HepG2 (cell line): ENCODE measurements around the gene GRM2. TPM values are rescaled to one million over a fixed set of nuclear protein-coding genes. Genes with fewer than 3 reads are reported as not detected.

Experiments
- CEBPZ ChIP-seq: IDR thresholded peaks from 2 replicates; pipeline ENCODE4 v1.6.1; 2012; ENCODE audit warnings: low read length, improper control_type of control experiment
- CTCF ChIP-seq: sonication (generic); formaldehyde crosslinking; IDR thresholded peaks from 2 replicates; pipeline ENCODE4 v1.5.0; 2020; ENCODE audit warnings: mild to moderate bottlenecking, missing genetic modification reagents, moderate library complexity
- EEA1 ChIP-seq: sonication (generic); formaldehyde crosslinking; IDR thresholded peaks from 2 replicates; pipeline ENCODE4 v1.5.1; 2020; ENCODE audit warnings: mild to moderate bottlenecking, missing genetic modification reagents, borderline replicate concordance
- ETS1 ChIP-seq: sonication (generic); formaldehyde crosslinking; IDR thresholded peaks from 2 replicates; pipeline ENCODE4 v1.4.0; 2020; ENCODE audit warnings: missing genetic modification reagents
- ISL2 ChIP-seq: sonication (generic); formaldehyde crosslinking; IDR thresholded peaks from 2 replicates; pipeline ENCODE4 v1.5.0; 2020; ENCODE audit warnings: missing genetic modification reagents
- JUND ChIP-seq: sonication (generic); formaldehyde crosslinking; IDR thresholded peaks from 2 replicates; pipeline ENCODE4 v1.8.0; 2022; ENCODE audit warnings: mild to moderate bottlenecking, missing genetic modification reagents
- MZF1 ChIP-seq: sonication (generic); formaldehyde crosslinking; IDR thresholded peaks from 2 replicates; pipeline ENCODE4 v1.8.1; 2023; ENCODE audit warnings: mild to moderate bottlenecking, missing genetic modification reagents, borderline replicate concordance
- RAD21 ChIP-seq: fragments of 450-650 bp; formaldehyde crosslinking; IDR thresholded peaks from 2 replicates; pipeline ENCODE4 v1.5.0; 2020; ENCODE audit warnings: mild to moderate bottlenecking
- RBFOX2 ChIP-seq: fragments of 200-400 bp; formaldehyde crosslinking; IDR thresholded peaks from 2 replicates; pipeline ENCODE4 v1.6.1; 2017; ENCODE audit warnings: low read depth, mild to moderate bottlenecking, low read length
- TRAFD1 ChIP-seq: sonication (generic); formaldehyde crosslinking; IDR thresholded peaks from 2 replicates; pipeline ENCODE4 v1.5.1; 2020; ENCODE audit warnings: missing genetic modification reagents, mild to moderate bottlenecking, borderline replicate concordance
- ZNF280D ChIP-seq: sonication (generic); formaldehyde crosslinking; IDR thresholded peaks from 2 replicates; pipeline ENCODE4 v1.5.1; 2020; ENCODE audit warnings: mild to moderate bottlenecking, missing genetic modification reagents
- ZNF292 ChIP-seq: sonication (generic); formaldehyde crosslinking; IDR thresholded peaks from 2 replicates; pipeline ENCODE4 v1.8.1; 2022; ENCODE audit warnings: mild to moderate bottlenecking, low read depth, missing genetic modification reagents, borderline replicate concordance
- ZNF616 ChIP-seq: sonication (generic); formaldehyde crosslinking; IDR thresholded peaks from 2 replicates; pipeline ENCODE4 v1.5.0; 2020; ENCODE audit warnings: low read depth, mild to moderate bottlenecking, missing genetic modification reagents
- ZNF704 ChIP-seq: sonication (generic); formaldehyde crosslinking; IDR thresholded peaks from 2 replicates; pipeline ENCODE4 v1.8.1; 2023; ENCODE audit warnings: mild to moderate bottlenecking, inconsistent platforms, moderate library complexity, missing genetic modification reagents, borderline replicate concordance
- polyA plus RNA-seq, 8 experiments: library from polyadenylated mRNA; depleted of rRNA in 3 of 8; stranded (reverse) in 7 of 8; unstranded in 1 of 8; fragments of >200 nt; fragmentation: Illumina TruSeq in 4 of 8; extraction: Trizol in 4 of 8; gene quantifications; 2 replicates each; pipeline versions ENCODE4 v1.2.1 to v1.2.3, GENCODE V29; 2011 to 2016; ENCODE audit warnings: low read depth in 4 of 8, missing spikeins in 1 of 8, mixed read lengths in 1 of 8; ENCODE audit not compliant: insufficient read depth in 1 of 8
- total RNA-seq, 5 experiments: library from RNA; depleted of rRNA; stranded (reverse); fragments of >200 nt; fragmentation: Illumina TruSeq; extraction: Trizol; gene quantifications; 2 replicates each; pipeline ENCODE4 v1.2.3, GENCODE V29; 2016; ENCODE audit warnings: low read depth in 1 of 5

GRM2 gene
- total and polyA plus RNA-seq, 2 of the 13 experiments (the other 11 are each of a cell fraction or from before 2014, with no cell fraction given): 0.04 to 0.07 TPM

GRCh38 chr3:51671734-51672475, 35.0 kb upstream of the GRM2 start (continued):
- TF ChIP-seq CTCF (CRISPR knock-in tag) (peak; percentile 16; the same call in 1 of the 2 replicates), ZNF292 (CRISPR knock-in tag) (no peak), EEA1 (no peak), ZNF704 (CRISPR knock-in tag) (0 out of 2 replicates have a peak, but pooled peaks have one; percentile 63), TRAFD1 (CRISPR knock-in tag) (no peak), CEBPZ (no peak), ZNF280D (CRISPR knock-in tag) (0 out of 2 replicates have a peak, but pooled peaks have one; percentile 53), ETS1 (CRISPR knock-in tag) (no peak), MZF1 (CRISPR knock-in tag) (no peak), RAD21 (CRISPR knock-in tag) (no peak), RBFOX2 (peak; percentile 76), ISL2 (peak; percentile 9; the same call in 1 of the 2 replicates), JUND (CRISPR knock-in tag) (no peak), ZNF616 (CRISPR knock-in tag) (peak; percentile 18; the same call in 1 of the 2 replicates)
